Ovary (tissue), 9 donors: ENCODE data around the gene UNC5B. TPM values are rescaled to one million over a fixed set of nuclear protein-coding genes. Genes with fewer than 3 reads are reported as not detected.

Experiments
- DNase-seq, 5 donors: peaks; one replicate each; pipeline ENCODE4 v3.0.0-alpha.2; 2019 to 2020
- H3K27ac ChIP-seq, 2 donors: fragments of 200-600 bp; one replicate each; pipeline versions ENCODE4 v1.5.1 to v1.8.0; 2019 to 2022
- H3K27me3 ChIP-seq: fragments of 200-600 bp; one replicate; pipeline ENCODE4 v1.8.0; 2022
- H3K36me3 ChIP-seq: fragments of 200-600 bp; sonication (generic); one replicate; pipeline ENCODE4 v1.5.1; 2019
- H3K4me1 ChIP-seq: one replicate; pipeline ENCODE4 v1.8.1; 2013; ENCODE audit warnings: mild to moderate bottlenecking, moderate library complexity; ENCODE audit not compliant: insufficient read depth
- H3K4me3 ChIP-seq: fragments of 200-600 bp; sonication (generic); one replicate; pipeline ENCODE4 v1.5.1; 2017
- H3K9me3 ChIP-seq, 2 donors: fragments of 200-600 bp in 1 of 2; sonication (generic) in 1 of 2; one replicate each; pipeline versions ENCODE4 v1.5.1 to v1.8.1; 2013 to 2019; ENCODE audit warnings: mild to moderate bottlenecking in 1 of 2, moderate library complexity in 1 of 2
- CTCF ChIP-seq, 3 donors: fragments of 450-650 bp in 2 of 3; fragments of 200-600 bp in 1 of 3; IDR thresholded peaks; one replicate each; pipeline versions ENCODE4 v1.5.1 to v1.8.0; 2016 to 2022; ENCODE audit warnings: antibody characterized with exemption in 3 of 3, mild to moderate bottlenecking in 1 of 3
- EP300 ChIP-seq: sonication (generic); formaldehyde crosslinking; IDR thresholded peaks from one replicate; pipeline ENCODE4 v1.6.1; 2017; ENCODE audit warnings: antibody characterized with exemption
- POLR2A ChIP-seq: fragments of 450-650 bp; IDR thresholded peaks from one replicate; pipeline ENCODE4 v1.6.1; 2017; ENCODE audit warnings: antibody characterized with exemption, mild to moderate bottlenecking, moderate library complexity
- WGBS, 3 donors: extraction: QIAGEN DNeasy Blood & Tissue Kit in 1 of 3; methylation state at CpG; one replicate each; pipeline versions ENCODE4 v1.1.5 to v1.1.7; 2013 to 2017; 5-methylcytosine and 5-hydroxymethylcytosine counted together
- intact Hi-C, 4 donors: fragments of 100-400 bp; cut with DNase I; formaldehyde crosslinking; loops; one replicate each; pipeline versions ENCODE4 v1.11.0 to v1.15.1; 2022 to 2023
- polyA plus RNA-seq, 2 donors: library from polyadenylated mRNA; stranded (reverse); fragments of 200-250 nt in 1 of 2; fragments of 350-450 nt in 1 of 2; fragmentation: Illumina TruSeq in 1 of 2; extraction: RNeasy Lipid Tissue Mini Kit (QIAGEN cat#74804) in 1 of 2; gene quantifications; one replicate each; pipeline ENCODE4 v1.2.3, GENCODE V29; 2013 to 2014
- total RNA-seq, 7 donors: library from RNA; depleted of rRNA in 2 of 7; stranded (reverse); fragments of >200 nt in 2 of 7; fragmentation: NEBNext Ultra II Directional in 3 of 7; extraction: Animal tissue kit (Norgen Biotek cat#: 25700) in 3 of 7; gene quantifications; one replicate each; pipeline versions ENCODE4 v1.1.0 to v1.2.4, GENCODE V29; 2016 to 2023
- donor health status: DM: no; HTN: no; CAD: no; lungs with moderate emphysema.
- donor health status: DM: no; HTN: no; CAD: no.
- donor health status: Bipolar disorder and iron deficiency.
- donor health status: DM: yes; HTN: yes; CAD: no.
- donor health status: DM: no; HTN: no; CAD: no.
- donor health status: DM: yes; HTN: yes; CAD: no.

Gene UNC5B
- total and polyA plus RNA-seq, 9 donors: 2.7 to 48.0 (median 6.3) TPM

GRCh38 chr10:71324743-71325142 is 112.4 kb downstream of the UNC5B start:
- no peaks in the 10 kb centered on the region for H3K36me3 ChIP-seq
- no peaks in the 10 kb centered on the region for H3K27me3 ChIP-seq
- intact Hi-C loops: loop anchor here in 3 of 4 donors (5.0 to 10.0 kb wide), 4 partner anchors 50 to 288 kb away; no protein-coding TSS in a partner anchor
- WGBS, 3 donors: 77 to 84% (median 79%) methylated on average over 9 of the region's 9 CpGs
- TF ChIP-seq POLR2A: no peak
- TF ChIP-seq EP300: no peak
- no peak for TF ChIP-seq CTCF (IDR thresholded peaks at IDR 0.05)
- H3K27ac ChIP-seq: no peak overlapping the region
- no peak for DNase-seq
- H3K9me3 ChIP-seq: no peaks in the 10 kb centered on the region
- H3K4me3 ChIP-seq: no peak overlapping the region
- peaks cover 2% of the 10 kb centered on the region for H3K4me1 ChIP-seq

- intact Hi-C loops: loop anchor here in 2 of 4 donors (5.0 to 10.0 kb wide), 3 partner anchors 50 to 250 kb away; no protein-coding TSS in a partner anchor
- 91 to 96% (median 94%) methylated on average over 6 of the region's 6 CpGs for WGBS, 3 donors
- Histone ChIP-seq H3K27ac (no peak overlapping the region), H3K9me3 (no peaks in the 10 kb centered on the region), H3K36me3 (no peaks in the 10 kb centered on the region), H3K27me3 (no peaks in the 10 kb centered on the region), H3K4me1 (peaks cover 2% of the 10 kb centered on the region), H3K4me3 (no peak overlapping the region)
- no peak for DNase-seq
- TF ChIP-seq CTCF (IDR thresholded peaks at IDR 0.05) (no peak), EP300 (no peak), POLR2A (no peak)
These were observed 112.9 kb downstream of the UNC5B start for GRCh38 chr10:71325267-71325666.

- Histone ChIP-seq H3K9me3 (no peaks in the 10 kb centered on the region), H3K4me3 (no peak overlapping the region), H3K27ac (no peak overlapping the region), H3K36me3 (no peaks in the 10 kb centered on the region), H3K4me1 (no peaks in the 10 kb centered on the region), H3K27me3 (no peaks in the 10 kb centered on the region)
- TF ChIP-seq EP300: no peak
- no peak for TF ChIP-seq CTCF (IDR thresholded peaks at IDR 0.05)
- TF ChIP-seq POLR2A: no peak
- 74 to 84% (median 80%) methylated on average over 16 of the region's 16 CpGs for WGBS, 3 donors
- intact Hi-C loops: loop anchor here in 2 of 4 donors (5.0 to 10.0 kb wide), 3 partner anchors 48 to 248 kb away; no protein-coding TSS in a partner anchor
- DNase-seq: no peak
These were observed 114.1 kb downstream of the UNC5B start for GRCh38 chr10:71326464-71326881.

GRCh38 chr10:71330789-71331404 is 118.5 kb downstream of the UNC5B start:
- TF ChIP-seq CTCF (IDR thresholded peaks at IDR 0.05) (no peak), POLR2A (no peak), EP300 (no peak)
- no peak for DNase-seq
- peaks cover 13% of the 10 kb centered on the region for H3K4me1 ChIP-seq
- 48 to 60% (median 59%) methylated on average over 4 of the region's 4 CpGs for WGBS, 3 donors
- no peak overlapping the region for H3K4me3 ChIP-seq
- intact Hi-C loops: loop anchor here in 1 of 4 donors (5.0 kb wide), 1 partner anchor 246 kb away; no protein-coding TSS in a partner anchor
- H3K27me3 ChIP-seq: no peaks in the 10 kb centered on the region
- no peaks in the 10 kb centered on the region for H3K36me3 ChIP-seq
- no peak overlapping the region for H3K27ac ChIP-seq
- no peaks in the 10 kb centered on the region for H3K9me3 ChIP-seq
